ENCODE data around the gene KIF4A. TPM values are rescaled to one million over a fixed set of nuclear protein-coding genes. Genes with fewer than 3 reads are reported as not detected.
A peak's percentile ranks its signal among the peaks of the same experiment; 100 is the strongest.

KIF4A gene
- total and polyA plus RNA-seq, 9 of the 15 experiments (the other 6 are each of a cell fraction or from before 2014, with no cell fraction given): 13.0 to 42.7 (median 35.9) TPM

GRCh38 chrX:70289793-70290770 lies at the start of gene KIF4A, which contains the start of gene PDZD11 (continued):
- no peak for TF ChIP-seq MITF (IDR thresholded peaks at IDR 0.05)
- no peak for TF ChIP-seq TSHZ1 (CRISPR knock-in tag; IDR thresholded peaks at IDR 0.05)
- no peak for TF ChIP-seq ZBED1 (IDR thresholded peaks at IDR 0.05)
- peak; percentile 96 for TF ChIP-seq MYBL2 (IDR thresholded peaks at IDR 0.05; ENCODE audit: low read depth)
- TF ChIP-seq MYBL2 (CRISPR knock-in tag; IDR thresholded peaks at IDR 0.05; ENCODE audit: borderline replicate concordance): peak; percentile 80; the same call in 1 of the 2 replicates
- no peak for TF ChIP-seq TAF7 (tag; IDR thresholded peaks at IDR 0.05)
- TF ChIP-seq MEIS2 (IDR thresholded peaks at IDR 0.05; ENCODE audit: partially characterized antibody): peak; percentile 73
- TF ChIP-seq LEF1 (IDR thresholded peaks at IDR 0.05): no peak
- peak; percentile 65 for TF ChIP-seq NKRF (IDR thresholded peaks at IDR 0.05; ENCODE audit: borderline replicate concordance)
- no peak for TF ChIP-seq THRA (IDR thresholded peaks at IDR 0.05)
- no peak for TF ChIP-seq KLF1 (tag; IDR thresholded peaks at IDR 0.05)
- TF ChIP-seq PHB2 (IDR thresholded peaks at IDR 0.05; ENCODE audit: low read depth): no peak
- TF ChIP-seq MNT (conservative IDR thresholded peaks at IDR 0.05): peak; percentile 56 to 73
- peak; percentile 43; the same call in 1 of the 2 replicates for TF ChIP-seq HCFC1 (IDR thresholded peaks at IDR 0.05; ENCODE audit: low read depth, low read length)
- no peak for TF ChIP-seq ZNF561 (CRISPR knock-in tag; conservative IDR thresholded peaks at IDR 0.05)

Measured in K562 (cell line).